ENCODE results near the gene FPR2.
"Not testable (repeated sequence)": the region's sequence is repeated elsewhere in the genome, so short reads cannot be mapped to it uniquely, and the experiment has no call there.

The FPR2 gene

GRCh38 chr19:51806571-51806970 is 45.6 kb downstream of the FPR2 start:
- not testable (repeated sequence) for DNase-seq (ENCODE audit: low read depth)

GRCh38 chr19:51807111-51807701 is 46.2 kb downstream of the FPR2 start:
- no peak for DNase-seq (ENCODE audit: low read depth)

- no peak for DNase-seq (ENCODE audit: low read depth)
These were observed 46.9 kb downstream of the FPR2 start for GRCh38 chr19:51807925-51808324.

GRCh38 chr19:51808333-51808986 is 47.5 kb downstream of the FPR2 start:
- DNase-seq (ENCODE audit: low read depth), result no peak

- no peak for DNase-seq (ENCODE audit: low read depth)
These were observed 48.8 kb downstream of the FPR2 start for GRCh38 chr19:51809787-51810186.

GRCh38 chr19:51810223-51810622 is 49.2 kb downstream of the FPR2 start:
- DNase-seq (ENCODE audit: low read depth), result no peak

GRCh38 chr19:51811344-51811743 is 50.4 kb downstream of the FPR2 start:
- DNase-seq (ENCODE audit: low read depth), result no peak

- DNase-seq (ENCODE audit: low read depth), result no peak
These were observed 54.1 kb downstream of the FPR2 start for GRCh38 chr19:51815043-51815442.

GRCh38 chr19:51816711-51817110 is 55.7 kb downstream of the FPR2 start:
- DNase-seq (ENCODE audit: low read depth), result no peak

- no peak for DNase-seq (ENCODE audit: low read depth)
These were observed 59.0 kb downstream of the FPR2 start for GRCh38 chr19:51820011-51820410.
